OCI-LY3 (cell line): Measurements from ENCODE around the gene NDUFA8.

Experiments used
- H2AFZ ChIP-seq: fragments of 200-600, 300-600 bp; shearing (Covaris generic); 2 replicates; pipeline ENCODE4 v1.6.0; 2014; ENCODE audit warnings: antibody characterized with exemption, low read depth, low read length
- H3K27ac ChIP-seq: fragments of 200-600, 300-600 bp; sonication (generic); 2 replicates; pipeline ENCODE4 v1.5.1; 2014; ENCODE audit warnings: mild to moderate bottlenecking, low read length, moderate library complexity, mixed read lengths
- H3K27me3 ChIP-seq: fragments of 200-600, 300-600 bp; sonication (generic); 2 replicates; pipeline ENCODE4 v1.6.1; 2014; ENCODE audit warnings: low read depth, low read length, mixed read lengths
- H3K36me3 ChIP-seq: fragments of 200-600, 300-600 bp; sonication (generic); replicated peaks from 2 replicates; pipeline ENCODE3; 2014; ENCODE audit warnings: low read depth, low read length, mixed read lengths
- H3K4me1 ChIP-seq: fragments of 300-600, 200-600 bp; sonication (generic); 2 replicates; pipeline ENCODE4 v1.6.1; 2014; ENCODE audit warnings: low read length, mixed read lengths
- H3K4me2 ChIP-seq: fragments of 200-600, 300-600 bp; sonication (generic); 2 replicates; pipeline ENCODE4 v1.6.1; 2014; ENCODE audit warnings: low read length, mixed read lengths
- H3K4me3 ChIP-seq: fragments of 300-600, 200-600 bp; sonication (generic); 2 replicates; pipeline ENCODE4 v1.5.1; 2014; ENCODE audit warnings: antibody characterized with exemption, mild to moderate bottlenecking, low read length, moderate library complexity
- H3K79me2 ChIP-seq: fragments of 300-600, 200-600 bp; shearing (Covaris generic); 2 replicates; pipeline ENCODE4 v1.6.1; 2014; ENCODE audit warnings: mild to moderate bottlenecking, low read length, mixed read lengths
- H3K9ac ChIP-seq: fragments of 300-600, 200-600 bp; shearing (Covaris generic); 2 replicates; pipeline ENCODE4 v1.6.0; 2014; ENCODE audit warnings: mild to moderate bottlenecking, low read length, moderate library complexity
- H3K9me3 ChIP-seq: fragments of 200-600, 300-600 bp; shearing (Covaris generic); 2 replicates; pipeline ENCODE4 v1.6.1; 2014; ENCODE audit warnings: low read length, mixed read lengths; ENCODE audit not compliant: insufficient read depth
- H4K20me1 ChIP-seq: fragments of 200-600, 300-600 bp; sonication (generic); 2 replicates; pipeline ENCODE4 v1.6.1; 2016; ENCODE audit warnings: low read length, mixed read lengths; ENCODE audit not compliant: insufficient read depth
- CTCF ChIP-seq: fragments of 200-600, 300-600 bp; sonication (generic); IDR thresholded peaks from 2 replicates; pipeline ENCODE4 v1.5.1; 2014; ENCODE audit warnings: antibody characterized with exemption, low read length, low read depth
- EZH2phosphoT487 ChIP-seq: fragments of 200-600 bp; shearing (Covaris generic); IDR thresholded peaks from 2 replicates; pipeline ENCODE4 v1.6.1; 2018; ENCODE audit warnings: antibody characterized with exemption, mixed run types, low read depth

Gene NDUFA8

GRCh38 chr9:122095010-122095767, 64.4 kb downstream of the NDUFA8 start:
- Histone ChIP-seq H3K4me3 (peak overlapping the region; percentile 49), H3K27me3 (peaks cover 37% of the 10 kb centered on the region), H3K79me2 (peaks cover 22% of the 10 kb centered on the region), H3K4me2 (peak overlapping the region; percentile 74), H3K9me3 (no peaks in the 10 kb centered on the region), H3K4me1 (peaks cover 17% of the 10 kb centered on the region), H3K36me3 (no peaks in the 10 kb centered on the region), H3K27ac (no peak overlapping the region), H4K20me1 (no peaks in the 10 kb centered on the region), H2AFZ (peak overlapping the region; percentile 36; the same call in 1 of the 2 replicates), H3K9ac (no peak overlapping the region)
- TF ChIP-seq CTCF: peak; percentile 77
- no peak for TF ChIP-seq EZH2phosphoT487
